Right atrium auricular region (tissue), 2 donors: ENCODE data around the gene WNT9A. TPM values are rescaled to one million over a fixed set of nuclear protein-coding genes. Genes with fewer than 3 reads are reported as not detected.

Experiments
- DNase-seq: peaks from one replicate; pipeline ENCODE4 v3.0.0-alpha.2; 2019; ENCODE audit warnings: low spot score
- H3K27ac ChIP-seq, 2 donors: fragments of 200-600 bp; sonication (generic); 1 replicate in 1 of 2; 2 replicates in 1 of 2; pipeline ENCODE4 v1.5.1; 2016 to 2019
- H3K27me3 ChIP-seq, 2 donors: fragments of 200-600 bp; sonication (generic); one replicate each; pipeline versions ENCODE4 v1.5.1 to v1.6.0; 2017 to 2019
- H3K36me3 ChIP-seq: fragments of 200-600 bp; sonication (generic); one replicate; pipeline ENCODE4 v1.5.1; 2016
- H3K4me1 ChIP-seq, 2 donors: fragments of 200-600 bp; sonication (generic); one replicate each; pipeline versions ENCODE4 v1.5.1 to v1.6.0; 2017 to 2019
- H3K4me3 ChIP-seq, 2 donors: fragments of 200-600 bp; sonication (generic); 1 replicate in 1 of 2; 2 replicates in 1 of 2; pipeline ENCODE4 v1.5.1; 2017 to 2019; ENCODE audit warnings: mild to moderate bottlenecking in 1 of 2, moderate library complexity in 1 of 2
- H3K9me3 ChIP-seq, 2 donors: fragments of 200-600 bp; sonication (generic); one replicate each; pipeline ENCODE4 v1.5.1; 2019
- CTCF ChIP-seq, 2 donors: fragments of 200-600 bp; sonication (generic); IDR thresholded peaks; one replicate each; pipeline ENCODE4 v1.5.1; 2019; ENCODE audit warnings: antibody characterized with exemption in 2 of 2
- total RNA-seq, 2 donors: library from RNA; depleted of rRNA; stranded (reverse); fragments of >200 nt; gene quantifications; one replicate each; pipeline ENCODE4 v1.1.0, GENCODE V29; 2016

Gene WNT9A
- total RNA-seq, 2 donors from 2014 or later = 0.78 to 2.2 TPM

DNA sequence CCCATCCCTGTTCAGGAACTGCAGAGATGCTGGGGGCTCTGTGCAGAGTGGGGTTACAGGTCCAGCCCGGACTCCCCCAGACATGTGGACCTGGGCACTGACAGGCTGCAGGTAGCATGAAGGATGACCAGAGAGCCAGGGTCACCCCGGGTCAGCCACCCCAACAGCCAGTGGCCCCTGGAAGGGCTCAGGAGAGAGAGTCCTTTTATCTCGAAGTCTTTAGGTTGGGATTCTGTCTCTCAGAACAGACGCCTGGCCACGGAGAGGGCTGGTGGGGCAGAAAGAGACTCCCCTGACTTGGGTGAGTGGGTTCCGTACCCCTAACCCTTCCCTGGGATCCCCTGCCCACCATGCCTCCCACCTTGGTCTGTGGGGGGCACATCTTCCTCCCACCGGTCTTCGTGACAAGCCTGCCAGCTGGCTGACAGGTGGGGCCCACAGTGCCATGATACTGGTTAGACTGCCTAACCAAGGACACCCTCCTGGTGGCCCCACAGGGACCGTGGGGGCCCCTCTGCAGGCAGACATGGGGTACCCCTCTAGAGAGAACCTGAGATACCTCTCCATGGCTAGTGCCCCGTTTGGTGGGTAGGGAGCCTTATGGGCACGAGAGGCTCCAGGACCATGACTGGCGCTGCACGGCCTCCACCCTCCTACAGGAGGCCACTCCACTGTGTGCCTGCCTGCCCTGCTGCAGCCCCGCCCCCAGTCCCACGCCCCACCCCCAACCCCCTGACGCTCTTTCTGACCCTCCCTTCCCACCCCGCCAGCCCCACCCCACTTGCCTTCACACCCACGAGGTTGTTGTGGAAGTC is 24.2 kb downstream of the WNT9A start:
- no peak for DNase-seq
- no peaks in the 10 kb centered on the region for H3K36me3 ChIP-seq
- no peaks in the 10 kb centered on the region for H3K9me3 ChIP-seq
- no peak for TF ChIP-seq CTCF (IDR thresholded peaks at IDR 0.05)
- no peaks in the 10 kb centered on the region for H3K27me3 ChIP-seq
- no peak overlapping the region for H3K4me3 ChIP-seq
- no peaks in the 10 kb centered on the region for H3K4me1 ChIP-seq
- no peak overlapping the region for H3K27ac ChIP-seq

- H3K27ac ChIP-seq = no peak overlapping the region
- no peak for TF ChIP-seq CTCF (IDR thresholded peaks at IDR 0.05)
- DNase-seq = no peak
- no peaks in the 10 kb centered on the region for H3K27me3 ChIP-seq
- no peak overlapping the region for H3K4me3 ChIP-seq
- no peaks in the 10 kb centered on the region for H3K36me3 ChIP-seq
- no peaks in the 10 kb centered on the region for H3K4me1 ChIP-seq
- no peaks in the 10 kb centered on the region for H3K9me3 ChIP-seq
Observed at GRCh38 chr1:227922501-227923352, 25.0 kb downstream of the WNT9A start.

DNA sequence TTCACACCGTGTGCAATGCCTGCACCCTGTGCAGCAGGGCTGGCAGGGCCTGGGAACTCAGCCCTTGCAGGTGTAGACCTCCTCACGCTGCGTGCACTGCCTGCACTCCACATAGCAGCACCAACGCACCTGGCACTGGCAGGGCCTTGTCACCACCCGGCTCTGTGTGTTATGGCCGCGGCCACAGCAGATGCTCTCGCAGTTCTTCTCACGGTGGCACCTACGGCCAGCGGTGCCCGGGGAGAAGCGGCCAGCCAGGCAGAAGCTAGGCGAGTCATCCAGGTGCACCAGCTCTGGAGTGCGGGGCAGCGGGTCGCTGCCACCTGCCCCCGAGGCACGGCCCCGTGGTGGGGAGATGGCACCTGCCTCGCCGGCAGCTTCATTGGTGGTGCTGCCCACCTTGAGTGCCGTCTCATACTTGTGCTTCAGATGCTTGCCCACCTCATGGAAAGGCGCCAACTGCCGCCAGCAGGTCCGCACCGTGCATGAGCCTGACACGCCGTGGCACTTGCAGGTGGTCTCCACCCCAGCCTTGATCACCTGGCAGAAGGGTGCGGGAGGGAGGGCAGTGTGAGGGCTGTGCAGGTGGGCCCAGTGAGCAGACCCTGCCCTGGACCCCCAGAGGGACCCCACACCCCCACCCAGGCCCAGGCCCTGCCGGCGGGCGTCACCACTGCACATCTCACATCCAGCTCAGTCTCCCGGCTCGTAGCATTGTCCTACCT is 26.1 kb downstream of the WNT9A start:
- Histone ChIP-seq H3K36me3 (no peaks in the 10 kb centered on the region), H3K9me3 (no peaks in the 10 kb centered on the region), H3K27me3 (no peaks in the 10 kb centered on the region), H3K27ac (no peak overlapping the region), H3K4me1 (no peaks in the 10 kb centered on the region), H3K4me3 (no peak overlapping the region)
- DNase-seq = no peak
- no peak for TF ChIP-seq CTCF (IDR thresholded peaks at IDR 0.05)

DNA sequence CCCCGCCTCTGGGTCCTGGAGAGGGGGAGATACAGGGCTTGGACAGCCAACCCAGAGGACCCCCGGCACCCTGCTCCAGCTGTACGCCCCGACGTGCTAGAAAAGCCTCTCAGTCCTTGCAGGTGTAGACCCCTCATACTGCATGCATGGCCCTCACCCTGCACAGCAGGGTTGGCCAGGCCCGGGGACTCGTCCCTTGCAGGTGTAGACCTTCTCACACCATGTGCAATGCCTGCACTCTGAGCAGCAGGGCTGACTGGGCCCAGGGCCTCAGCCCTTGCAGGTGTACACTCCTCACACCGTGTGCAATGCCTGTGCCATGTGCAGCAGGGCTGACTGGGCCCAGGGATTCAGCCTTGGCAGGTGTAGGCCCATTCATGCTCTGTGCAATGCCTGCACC is 26.8 kb downstream of the WNT9A start:
- DNase-seq = no peak
- no peak overlapping the region for H3K27ac ChIP-seq
- no peaks in the 10 kb centered on the region for H3K36me3 ChIP-seq
- H3K9me3 ChIP-seq = no peaks in the 10 kb centered on the region
- no peaks in the 10 kb centered on the region for H3K4me1 ChIP-seq
- H3K4me3 ChIP-seq = no peak overlapping the region
- TF ChIP-seq CTCF (IDR thresholded peaks at IDR 0.05) = no peak
- H3K27me3 ChIP-seq = no peaks in the 10 kb centered on the region

GRCh38 chr1:227920426-227920825 is 27.3 kb downstream of the WNT9A start:
- Histone ChIP-seq H3K4me1 (no peaks in the 10 kb centered on the region), H3K4me3 (no peak overlapping the region), H3K9me3 (no peaks in the 10 kb centered on the region), H3K36me3 (no peaks in the 10 kb centered on the region), H3K27ac (no peak overlapping the region), H3K27me3 (no peaks in the 10 kb centered on the region)
- no peak for TF ChIP-seq CTCF (IDR thresholded peaks at IDR 0.05)
- no peak for DNase-seq
